Erythroblast (primary cell): ENCODE data around the gene SEPTIN3.
A peak's percentile ranks its signal among the peaks of the same experiment; 100 is the strongest.

Source experiments
- GATA1 ChIP-seq: IDR thresholded peaks from 2 replicates; pipeline ENCODE4 v1.6.1; 2011; ENCODE audit warnings: low read depth, mild to moderate bottlenecking, control low read depth, low read length, moderate library complexity
- POLR2A ChIP-seq: IDR thresholded peaks from 2 replicates; pipeline ENCODE4 v1.6.1; 2011; ENCODE audit warnings: mild to moderate bottlenecking, low read length

DNA sequence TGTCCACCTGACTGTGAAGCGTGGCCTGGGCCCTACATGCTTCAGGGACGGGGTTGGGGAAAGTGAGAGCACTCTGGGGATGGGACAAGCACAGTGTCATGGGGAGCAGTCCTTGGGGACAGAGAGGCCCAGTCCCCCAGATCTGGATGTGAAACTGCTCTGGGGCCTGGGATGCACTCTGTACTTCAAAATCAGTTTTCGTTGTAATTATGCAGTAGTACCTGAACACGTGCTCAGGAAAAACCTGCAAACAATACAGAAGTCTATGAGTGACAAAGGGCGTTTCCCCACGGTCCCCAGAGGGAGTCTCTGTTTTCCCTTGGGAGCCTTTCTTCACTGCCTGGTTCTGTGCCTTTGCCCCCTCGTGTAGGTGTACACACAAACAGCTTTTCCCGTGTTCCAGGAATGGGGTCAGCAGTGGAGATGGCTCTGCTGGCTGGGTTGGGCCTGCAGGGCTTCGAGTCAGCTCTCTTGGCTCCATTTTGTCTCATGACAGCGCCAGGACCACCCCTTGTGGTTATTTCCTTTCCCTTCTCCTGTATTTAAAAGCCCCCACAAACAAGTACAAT is 37.5 kb upstream of the SEPTIN3 start:
- TF ChIP-seq POLR2A (peak; percentile 14), GATA1 (no peak)
